ENCODE data around the gene FAM149A. TPM values are rescaled to one million over a fixed set of nuclear protein-coding genes. Genes with fewer than 3 reads are reported as not detected.

FAM149A gene
- total RNA-seq, 1 donor from 2014 or later, result 0.33 TPM

DNA sequence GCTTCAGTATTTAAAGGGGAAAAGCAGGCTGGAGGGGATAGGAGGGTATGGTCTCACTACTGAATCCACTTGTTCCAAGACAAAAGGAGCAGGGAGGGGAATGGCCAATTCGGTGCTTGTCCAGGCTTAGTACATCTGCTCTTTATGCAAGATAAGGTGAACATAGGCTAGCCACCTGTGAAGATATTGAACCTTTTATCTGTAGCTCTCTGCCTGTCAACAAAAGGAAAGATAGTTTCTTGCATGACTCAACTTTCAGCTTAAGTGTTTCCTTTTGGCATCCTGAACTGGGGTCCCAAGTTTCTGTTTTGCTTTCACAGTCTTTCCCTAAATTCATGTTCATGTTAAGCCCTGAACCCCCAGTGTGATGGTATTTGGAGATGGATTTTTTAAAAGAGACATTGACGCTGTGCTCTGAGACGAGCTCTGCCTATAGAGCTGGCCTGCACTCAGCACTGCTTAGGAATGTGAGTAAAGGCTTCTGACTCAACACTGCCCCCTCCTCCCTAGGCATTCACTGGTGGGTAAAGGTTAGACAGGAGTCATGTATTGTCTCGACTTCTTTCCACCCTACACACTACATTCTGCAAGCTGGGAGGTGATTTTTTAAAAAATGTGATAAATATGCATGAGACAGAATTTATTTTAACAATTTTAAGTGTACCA, 28.2 kb downstream of the FAM149A start:
- peak; percentile 47 for DNase-seq (ENCODE audit: low spot score)
- H3K4me1 Mint-ChIP-seq (ENCODE audit: unreplicated experiment), result no peaks in the 10 kb centered on the region
- no peak overlapping the region for H3K4me3 Mint-ChIP-seq (ENCODE audit: unreplicated experiment)
- H3K27ac Mint-ChIP-seq (ENCODE audit: unreplicated experiment), result no peak overlapping the region
- peaks cover 3% of the 10 kb centered on the region for H3K27me3 Mint-ChIP-seq (ENCODE audit: unreplicated experiment)
- TF ChIP-seq, protein P1, sequence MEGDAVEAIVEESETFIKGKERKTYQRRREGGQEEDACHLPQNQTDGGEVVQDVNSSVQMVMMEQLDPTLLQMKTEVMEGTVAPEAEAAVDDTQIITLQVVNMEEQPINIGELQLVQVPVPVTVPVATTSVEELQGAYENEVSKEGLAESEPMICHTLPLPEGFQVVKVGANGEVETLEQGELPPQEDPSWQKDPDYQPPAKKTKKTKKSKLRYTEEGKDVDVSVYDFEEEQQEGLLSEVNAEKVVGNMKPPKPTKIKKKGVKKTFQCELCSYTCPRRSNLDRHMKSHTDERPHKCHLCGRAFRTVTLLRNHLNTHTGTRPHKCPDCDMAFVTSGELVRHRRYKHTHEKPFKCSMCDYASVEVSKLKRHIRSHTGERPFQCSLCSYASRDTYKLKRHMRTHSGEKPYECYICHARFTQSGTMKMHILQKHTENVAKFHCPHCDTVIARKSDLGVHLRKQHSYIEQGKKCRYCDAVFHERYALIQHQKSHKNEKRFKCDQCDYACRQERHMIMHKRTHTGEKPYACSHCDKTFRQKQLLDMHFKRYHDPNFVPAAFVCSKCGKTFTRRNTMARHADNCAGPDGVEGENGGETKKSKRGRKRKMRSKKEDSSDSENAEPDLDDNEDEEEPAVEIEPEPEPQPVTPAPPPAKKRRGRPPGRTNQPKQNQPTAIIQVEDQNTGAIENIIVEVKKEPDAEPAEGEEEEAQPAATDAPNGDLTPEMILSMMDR (IDR thresholded peaks at IDR 0.05; ENCODE audit: unreplicated experiment), result no peak
- H3K36me3 Mint-ChIP-seq (ENCODE audit: low read depth, unreplicated experiment), result no peaks in the 10 kb centered on the region
- no peaks in the 10 kb centered on the region for H3K9me3 Mint-ChIP-seq (ENCODE audit: unreplicated experiment)

DNA sequence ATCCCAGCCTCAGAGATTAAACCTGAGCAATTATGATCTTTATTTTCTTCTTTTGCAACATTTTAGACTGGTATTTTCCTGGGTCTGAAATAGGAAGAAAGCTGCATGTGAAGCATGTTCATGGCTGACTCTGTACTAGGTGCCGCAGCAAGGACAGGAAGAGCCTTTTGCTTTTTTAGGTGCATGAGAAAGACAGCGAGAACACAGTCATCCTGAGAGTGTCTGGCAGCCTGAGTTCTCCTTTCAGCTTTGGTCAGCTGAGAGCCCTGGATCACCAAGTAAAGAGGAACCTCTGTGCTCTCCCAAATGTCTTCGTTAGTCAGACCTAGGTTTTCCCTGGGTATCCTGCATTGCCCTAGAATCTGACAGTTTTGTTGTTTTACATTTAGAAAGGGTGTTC, 29.8 kb downstream of the FAM149A start:
- TF ChIP-seq, protein P1 (IDR thresholded peaks at IDR 0.05; ENCODE audit: unreplicated experiment), result no peak
- peaks cover 2% of the 10 kb centered on the region for H3K27me3 Mint-ChIP-seq (ENCODE audit: unreplicated experiment)
- H3K4me3 Mint-ChIP-seq (ENCODE audit: unreplicated experiment), result no peak overlapping the region
- H3K27ac Mint-ChIP-seq (ENCODE audit: unreplicated experiment), result no peak overlapping the region
- no peak for DNase-seq (ENCODE audit: low spot score)
- no peaks in the 10 kb centered on the region for H3K4me1 Mint-ChIP-seq (ENCODE audit: unreplicated experiment)
- no peaks in the 10 kb centered on the region for H3K36me3 Mint-ChIP-seq (ENCODE audit: low read depth, unreplicated experiment)
- no peaks in the 10 kb centered on the region for H3K9me3 Mint-ChIP-seq (ENCODE audit: unreplicated experiment)

DNA sequence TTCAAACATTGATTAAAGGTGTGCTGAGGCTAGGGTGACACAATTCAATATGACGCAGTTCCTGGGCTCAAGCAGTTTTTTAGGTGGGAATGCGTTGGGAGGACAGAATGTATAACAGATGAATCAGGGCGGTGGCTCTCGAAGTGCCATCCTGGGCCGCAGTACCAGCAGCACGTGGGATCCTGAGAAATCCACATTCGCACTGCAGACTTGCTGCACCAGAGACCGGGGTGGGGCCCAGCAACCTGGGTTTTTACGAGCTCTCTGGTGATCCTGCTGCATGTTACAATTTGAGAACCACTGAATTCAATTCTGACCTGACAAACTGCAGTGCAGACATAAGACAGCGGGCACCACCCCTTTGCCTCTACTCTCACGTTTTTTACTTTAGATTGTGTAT, 30.4 kb downstream of the FAM149A start:
- Mint-ChIP-seq H3K9me3 (ENCODE audit: unreplicated experiment) (no peaks in the 10 kb centered on the region), H3K27me3 (ENCODE audit: unreplicated experiment) (no peaks in the 10 kb centered on the region), H3K27ac (ENCODE audit: unreplicated experiment) (no peak overlapping the region), H3K4me1 (ENCODE audit: unreplicated experiment) (no peaks in the 10 kb centered on the region), H3K36me3 (ENCODE audit: low read depth, unreplicated experiment) (no peaks in the 10 kb centered on the region), H3K4me3 (ENCODE audit: unreplicated experiment) (no peak overlapping the region)
- TF ChIP-seq, protein P1 (IDR thresholded peaks at IDR 0.05; ENCODE audit: unreplicated experiment), result no peak
- no peak for DNase-seq (ENCODE audit: low spot score)

DNA sequence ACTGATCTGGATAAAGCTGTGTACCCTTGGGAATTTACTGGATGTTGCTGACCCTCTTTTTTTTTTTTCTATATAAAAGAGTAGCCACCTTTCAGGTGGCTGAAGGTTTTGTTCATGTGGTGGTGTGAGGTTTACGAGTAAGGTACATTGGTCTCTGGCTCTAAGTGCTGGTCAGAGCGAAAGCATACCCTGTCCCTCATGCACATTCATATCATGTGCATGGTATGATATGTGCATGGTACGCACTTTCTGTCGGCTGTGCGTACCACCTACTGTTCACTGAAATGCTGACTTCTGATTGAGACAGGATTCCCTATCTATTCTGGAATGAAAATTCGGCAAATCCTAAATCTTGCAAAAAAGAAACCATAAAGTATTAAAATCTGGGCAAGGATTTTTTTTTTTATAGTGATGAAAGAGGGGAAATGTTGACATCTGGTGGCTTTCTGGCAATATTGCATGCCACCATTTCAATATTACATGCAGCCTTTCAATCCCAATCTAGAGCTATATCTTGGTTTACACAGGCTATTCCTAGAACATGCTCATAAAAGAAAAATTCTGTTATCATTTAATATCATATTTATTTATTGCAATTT, 32.8 kb downstream of the FAM149A start:
- TF ChIP-seq, protein P1 (IDR thresholded peaks at IDR 0.05; ENCODE audit: unreplicated experiment), result peak; percentile 63
- no peak for DNase-seq (ENCODE audit: low spot score)
- Mint-ChIP-seq H3K27me3 (ENCODE audit: unreplicated experiment) (no peaks in the 10 kb centered on the region), H3K36me3 (ENCODE audit: low read depth, unreplicated experiment) (no peaks in the 10 kb centered on the region), H3K9me3 (ENCODE audit: unreplicated experiment) (no peaks in the 10 kb centered on the region), H3K4me1 (ENCODE audit: unreplicated experiment) (no peaks in the 10 kb centered on the region), H3K27ac (ENCODE audit: unreplicated experiment) (no peak overlapping the region), H3K4me3 (ENCODE audit: unreplicated experiment) (no peak overlapping the region)

DNA sequence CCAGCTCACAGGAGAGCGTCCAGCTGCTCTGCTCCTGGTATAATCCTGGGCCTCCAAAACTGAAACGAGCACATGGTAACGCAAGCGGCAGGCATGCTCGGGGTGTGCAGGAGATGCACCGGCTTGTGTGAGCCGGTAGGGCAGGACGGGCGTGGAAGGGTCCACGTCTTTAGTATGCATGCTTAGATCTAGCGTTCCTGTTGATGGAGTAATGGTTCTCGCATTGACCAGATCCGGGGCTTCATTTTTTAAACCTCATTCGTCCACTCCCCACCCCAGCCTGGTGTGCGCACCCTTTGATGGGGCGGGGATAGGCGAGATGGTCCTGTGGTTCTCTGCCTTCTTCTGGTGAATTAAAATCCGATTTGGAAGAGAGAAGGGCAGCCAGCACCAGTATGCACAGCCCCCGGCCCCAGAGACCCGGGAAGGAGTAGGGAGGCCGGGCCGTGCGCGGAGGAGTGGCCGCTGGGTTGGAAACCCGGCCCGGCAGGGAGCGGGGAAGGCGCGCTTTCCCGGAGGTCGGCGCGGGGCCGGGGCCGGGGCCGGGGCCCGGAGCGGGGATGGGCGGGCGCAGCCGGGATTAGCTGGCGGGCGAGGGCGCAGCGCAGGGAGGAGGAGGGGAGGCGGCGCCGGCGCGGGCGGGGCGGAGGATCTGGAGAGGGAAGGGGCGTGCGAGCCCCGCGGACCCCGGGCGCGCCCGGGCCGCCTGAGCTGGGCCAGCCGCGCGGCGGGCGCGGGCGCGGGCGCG, 39.9 kb downstream of the FAM149A start:
- Mint-ChIP-seq H3K36me3 (ENCODE audit: low read depth, unreplicated experiment) (no peaks in the 10 kb centered on the region), H3K9me3 (ENCODE audit: unreplicated experiment) (no peaks in the 10 kb centered on the region), H3K27ac (ENCODE audit: unreplicated experiment) (no peak overlapping the region), H3K27me3 (ENCODE audit: unreplicated experiment) (peaks cover 9% of the 10 kb centered on the region), H3K4me3 (ENCODE audit: unreplicated experiment) (peak overlapping the region; percentile 88), H3K4me1 (ENCODE audit: unreplicated experiment) (peaks cover 5% of the 10 kb centered on the region)
- DNase-seq (ENCODE audit: low spot score), result peak; percentile 54
- TF ChIP-seq, protein P1 (IDR thresholded peaks at IDR 0.05; ENCODE audit: unreplicated experiment), result no peak

All from endothelial cell (in vitro differentiated cells).